Brain microvascular endothelial cell (primary cell): ENCODE data around the gene TNFRSF13B.
"Not testable (repeated sequence)": the region's sequence is repeated elsewhere in the genome, so short reads cannot be mapped to it uniquely, and the experiment has no call there.

Experiments used
- DNase-seq: peaks from one replicate; pipeline ENCODE4 v3.0.0-alpha.2; 2020
- H3K27ac ChIP-seq: fragments of 250-450 bp; sonication (Bioruptor Pico); 2 replicates; pipeline ENCODE4 v1.5.1; 2020; ENCODE audit warnings: mild to moderate bottlenecking, moderate library complexity
- H3K27me3 ChIP-seq: fragments of 250-450 bp; sonication (Bioruptor Pico); replicated peaks from 2 replicates; pipeline ENCODE4 v1.5.1; 2020; ENCODE audit warnings: mild to moderate bottlenecking
- H3K36me3 ChIP-seq: fragments of 250-450 bp; sonication (Bioruptor Pico); replicated peaks from 2 replicates; pipeline ENCODE4 v1.5.1; 2020; ENCODE audit warnings: mild to moderate bottlenecking
- H3K4me3 ChIP-seq: 2 replicates; pipeline ENCODE4 v1.5.1; 2011; ENCODE audit warnings: low read depth, mild to moderate bottlenecking, control low read depth, low read length, moderate library complexity
- CTCF ChIP-seq: IDR thresholded peaks from 2 replicates; pipeline ENCODE4 v1.5.1; 2011; ENCODE audit warnings: low read depth, mild to moderate bottlenecking, moderate library complexity, low read length, control low read depth, inconsistent platforms; ENCODE audit errors: missing control alignments
- in situ Hi-C: cut with HindIII; loops from 2 replicates; pipeline ENCODE4 v1.10.0; 2017; ENCODE audit warnings: low sequenced_read_pairs, low pct_ligation_motif_present

TNFRSF13B gene

GRCh38 chr17:16987066-16987829 is 15.3 kb upstream of the TNFRSF13B start:
- no peaks in the 10 kb centered on the region for H3K36me3 ChIP-seq
- no peaks in the 10 kb centered on the region for H3K27me3 ChIP-seq
- TF ChIP-seq CTCF, result no peak
- DNase-seq, result no peak
- H3K27ac ChIP-seq, result no peak overlapping the region
- no peak overlapping the region for H3K4me3 ChIP-seq
- in situ Hi-C loops, result no loop called here

GRCh38 chr17:16986391-16986790 is 14.5 kb upstream of the TNFRSF13B start:
- Histone ChIP-seq H3K27ac (no peak overlapping the region), H3K27me3 (no peaks in the 10 kb centered on the region), H3K36me3 (no peaks in the 10 kb centered on the region), H3K4me3 (no peak overlapping the region)
- TF ChIP-seq CTCF, result no peak
- no peak for DNase-seq
- in situ Hi-C loops, result no loop called here

- no peak for TF ChIP-seq CTCF
- in situ Hi-C loops, result no loop called here
Measured at GRCh38 chr17:16981928-16982327, 10.0 kb upstream of the TNFRSF13B start.

GRCh38 chr17:16980813-16981731 is 9.2 kb upstream of the TNFRSF13B start:
- in situ Hi-C loops, result no loop called here
- Histone ChIP-seq H3K27me3 (no peaks in the 10 kb centered on the region), H3K36me3 (no peaks in the 10 kb centered on the region), H3K4me3 (no peak overlapping the region), H3K27ac (no peak overlapping the region)
- no peak for TF ChIP-seq CTCF
- no peak for DNase-seq

More at GRCh38 chr17:16981928-16982327, 10.0 kb upstream of the TNFRSF13B start:
- Histone ChIP-seq H3K4me3 (no peak overlapping the region), H3K27me3 (no peaks in the 10 kb centered on the region), H3K36me3 (no peaks in the 10 kb centered on the region), H3K27ac (no peak overlapping the region)
- no peak for DNase-seq

- Histone ChIP-seq H3K4me3 (no peak overlapping the region), H3K27me3 (no peaks in the 10 kb centered on the region), H3K27ac (no peak overlapping the region), H3K36me3 (no peaks in the 10 kb centered on the region)
- in situ Hi-C loops, result no loop called here
- TF ChIP-seq CTCF, result no peak
- DNase-seq, result no peak
Measured at GRCh38 chr17:16980061-16980460, 8.1 kb upstream of the TNFRSF13B start.

GRCh38 chr17:16979237-16979823 is 7.4 kb upstream of the TNFRSF13B start:
- DNase-seq, H3K27me3 ChIP-seq, H3K36me3 ChIP-seq, in situ Hi-C loops, H3K4me3 ChIP-seq, H3K27ac ChIP-seq: not testable (repeated sequence)
